ENCODE data around the gene TNPO2.
"Not testable (repeated sequence)": the region's sequence is repeated elsewhere in the genome, so short reads cannot be mapped to it uniquely, and the experiment has no call there.

TNPO2 gene

DNA sequence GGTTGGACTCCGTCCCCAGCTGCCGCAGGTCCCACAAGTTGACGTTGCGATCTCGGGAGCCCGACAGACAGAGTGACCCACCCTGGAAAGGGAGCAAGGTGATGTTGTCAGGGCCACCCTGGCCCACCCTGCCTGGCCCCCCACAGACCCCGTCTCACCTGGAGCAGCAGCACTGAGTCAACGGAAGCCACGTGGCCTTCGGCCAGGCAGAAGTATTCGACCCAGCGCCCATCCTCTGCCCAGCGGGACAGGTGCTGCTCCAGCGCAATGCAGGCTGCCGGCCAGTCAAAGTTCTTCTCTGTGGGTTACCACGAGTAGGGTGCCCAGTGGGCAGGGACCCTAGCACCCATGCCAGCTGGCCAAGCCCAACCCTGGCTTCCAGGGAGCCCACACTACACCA, 29.1 kb downstream of the TNPO2 start:
- in situ Hi-C loops (cut with HindIII; ENCODE audit: low pct_unique_long_range_greater_than_20kb, low sequenced_read_pairs): no loop called here
- no peak for DNase-seq (ENCODE audit: low read depth in 1 of 2, low spot score in 1 of 2)
- no peak for TF ChIP-seq JUND (IDR thresholded peaks at IDR 0.05; ENCODE audit: low read depth)

DNA sequence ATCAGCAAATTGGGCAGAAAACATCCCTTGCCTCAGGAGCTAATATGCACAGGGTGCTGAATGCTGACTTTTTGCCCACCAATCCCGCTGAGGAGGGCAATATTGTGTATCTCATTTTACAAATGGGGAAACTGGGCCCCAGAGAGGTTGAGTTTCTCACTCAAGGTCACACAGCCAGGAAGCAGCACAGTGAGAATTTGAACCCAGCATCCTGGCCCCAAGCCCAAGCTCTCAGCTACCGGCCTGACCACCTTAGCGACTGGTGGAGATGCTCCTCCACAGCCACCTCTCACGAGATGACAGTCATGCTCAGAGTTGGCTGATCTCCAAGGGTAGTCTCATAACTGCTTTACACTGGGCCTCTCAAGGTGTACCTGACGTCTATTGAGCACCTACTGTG, 30.8 kb downstream of the TNPO2 start:
- in situ Hi-C loops (cut with HindIII; ENCODE audit: low pct_unique_long_range_greater_than_20kb, low sequenced_read_pairs): no loop called here
- TF ChIP-seq JUND (IDR thresholded peaks at IDR 0.05; ENCODE audit: low read depth): no peak
- no peak for DNase-seq (ENCODE audit: low read depth in 1 of 2, low spot score in 1 of 2)

DNA sequence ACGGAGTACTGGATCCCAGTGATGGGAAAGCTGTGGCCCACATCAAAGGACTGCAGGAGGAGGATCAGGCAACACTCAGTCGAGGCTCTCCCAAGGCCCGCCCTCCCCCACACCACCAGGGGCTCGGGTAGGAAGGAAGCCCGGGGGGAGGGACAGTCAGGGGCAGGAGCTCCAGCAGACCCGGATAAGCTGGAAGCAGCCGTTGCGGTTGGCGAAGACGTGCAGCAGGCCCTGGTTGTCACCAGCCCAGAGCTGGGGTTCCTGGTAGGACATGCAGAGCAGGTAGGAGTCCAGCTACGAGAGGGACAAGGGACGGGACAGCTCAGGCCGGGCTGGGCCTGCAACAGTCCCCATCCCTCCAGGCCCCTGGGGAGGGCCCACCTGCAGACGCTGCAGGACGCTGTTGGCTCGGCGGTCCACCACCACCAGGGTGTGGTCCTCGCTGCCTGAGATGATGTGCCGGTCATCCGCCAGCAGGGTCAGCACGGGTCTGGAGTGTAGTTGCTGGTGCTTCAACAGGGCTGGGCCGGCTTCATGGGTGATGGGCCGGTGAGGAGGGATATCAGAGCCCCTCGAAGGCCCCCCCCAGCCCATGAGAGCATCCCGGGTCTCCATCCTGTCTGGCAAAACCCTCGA, 34.0 kb downstream of the TNPO2 start:
- DNase-seq (ENCODE audit: low read depth in 1 of 2, low spot score in 1 of 2): no peak
- in situ Hi-C loops (cut with HindIII; ENCODE audit: low pct_unique_long_range_greater_than_20kb, low sequenced_read_pairs): no loop called here
- no peak for TF ChIP-seq JUND (IDR thresholded peaks at IDR 0.05; ENCODE audit: low read depth)

DNA sequence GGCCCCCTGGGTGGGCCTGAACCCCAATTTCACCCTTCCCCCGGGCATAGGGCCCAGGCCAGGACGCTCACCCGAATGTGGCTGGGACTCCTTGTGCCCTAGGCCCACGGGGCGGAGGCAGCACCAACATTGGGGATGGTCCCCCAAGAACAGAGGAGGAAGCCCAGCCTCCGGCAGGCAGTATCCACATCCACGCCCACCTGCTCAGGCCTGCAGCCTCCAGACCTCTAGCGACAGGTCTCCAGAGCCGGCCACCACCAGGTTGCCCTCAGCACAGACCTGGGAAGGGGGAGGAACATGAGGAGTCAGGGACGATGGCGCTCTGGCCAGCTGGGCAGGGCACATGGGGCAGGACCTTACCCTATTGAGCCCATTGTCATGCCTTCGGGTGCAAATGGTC, 34.7 kb downstream of the TNPO2 start:
- no peak for DNase-seq (ENCODE audit: low read depth in 1 of 2, low spot score in 1 of 2)
- in situ Hi-C loops (cut with HindIII; ENCODE audit: low pct_unique_long_range_greater_than_20kb, low sequenced_read_pairs): no loop called here
- no peak for TF ChIP-seq JUND (IDR thresholded peaks at IDR 0.05; ENCODE audit: low read depth)

DNA sequence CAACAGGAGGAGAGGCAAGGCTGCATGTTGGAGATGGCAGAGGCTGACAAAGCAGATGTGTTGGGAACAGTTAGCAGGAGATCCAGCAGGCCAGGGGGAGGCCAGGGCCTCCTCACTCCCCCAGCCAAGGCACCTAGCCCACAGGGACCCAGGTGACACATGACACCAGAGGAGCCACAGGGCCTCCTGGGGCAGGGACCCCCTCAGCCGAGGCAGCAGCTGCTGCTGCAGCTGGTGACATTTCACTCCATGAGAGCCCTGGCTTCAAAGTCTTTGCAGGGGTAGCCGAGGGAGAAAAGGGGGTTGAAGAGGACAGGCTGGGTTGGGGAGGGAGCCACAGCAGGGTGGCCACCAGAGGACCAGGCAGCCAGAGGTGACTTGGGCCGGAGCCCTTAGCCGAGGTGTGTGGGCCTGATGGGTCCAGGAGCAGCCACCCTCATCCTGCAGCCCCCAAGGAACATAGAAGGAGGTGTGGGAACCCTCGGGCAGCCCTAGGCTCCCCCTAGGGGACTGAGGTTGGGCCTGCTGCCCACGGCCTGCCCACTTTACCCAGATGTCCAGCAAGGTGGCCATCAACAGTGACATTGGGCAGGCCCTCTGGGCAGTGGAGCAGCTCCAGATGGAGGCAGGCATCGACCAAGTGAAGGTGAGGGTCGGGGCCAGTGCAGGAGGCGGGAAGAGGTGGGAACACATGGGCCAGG, 36.1 kb downstream of the TNPO2 start, which contains the start of gene GNG14:
TSS of gene GNG14 (plus strand) at position 503 of the 701 bp plus-strand sequence. CDS start at position 554, 51 bp downstream.
- no peak for TF ChIP-seq JUND (IDR thresholded peaks at IDR 0.05; ENCODE audit: low read depth)
- in situ Hi-C loops (cut with HindIII; ENCODE audit: low pct_unique_long_range_greater_than_20kb, low sequenced_read_pairs): no loop called here
- DNase-seq (ENCODE audit: low read depth in 1 of 2, low spot score in 1 of 2): no peak

DNA sequence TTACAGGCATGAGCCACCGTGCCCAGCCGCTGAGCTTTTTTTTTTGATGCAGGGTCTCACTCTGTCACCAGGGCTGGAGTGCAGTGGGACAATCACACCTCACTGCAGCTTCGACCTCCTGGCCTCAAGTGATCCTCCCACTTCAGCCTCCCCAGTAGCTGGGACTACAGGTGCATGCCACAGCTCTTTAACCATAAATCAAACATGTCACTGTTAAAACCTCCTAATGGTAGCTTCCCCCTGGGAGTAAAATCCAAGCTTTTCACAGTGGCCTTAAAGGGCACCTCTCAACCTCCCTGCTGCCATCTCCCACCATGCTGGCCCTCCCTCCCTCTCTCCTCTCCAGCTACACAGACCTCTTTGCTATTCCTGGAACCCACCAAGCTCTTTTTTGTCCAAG, 37.9 kb downstream of the TNPO2 start:
- TF ChIP-seq JUND (IDR thresholded peaks at IDR 0.05; ENCODE audit: low read depth): no peak
- in situ Hi-C loops (cut with HindIII; ENCODE audit: low pct_unique_long_range_greater_than_20kb, low sequenced_read_pairs): no loop called here
- no peak for DNase-seq (ENCODE audit: low read depth in 1 of 2, low spot score in 1 of 2)

DNA sequence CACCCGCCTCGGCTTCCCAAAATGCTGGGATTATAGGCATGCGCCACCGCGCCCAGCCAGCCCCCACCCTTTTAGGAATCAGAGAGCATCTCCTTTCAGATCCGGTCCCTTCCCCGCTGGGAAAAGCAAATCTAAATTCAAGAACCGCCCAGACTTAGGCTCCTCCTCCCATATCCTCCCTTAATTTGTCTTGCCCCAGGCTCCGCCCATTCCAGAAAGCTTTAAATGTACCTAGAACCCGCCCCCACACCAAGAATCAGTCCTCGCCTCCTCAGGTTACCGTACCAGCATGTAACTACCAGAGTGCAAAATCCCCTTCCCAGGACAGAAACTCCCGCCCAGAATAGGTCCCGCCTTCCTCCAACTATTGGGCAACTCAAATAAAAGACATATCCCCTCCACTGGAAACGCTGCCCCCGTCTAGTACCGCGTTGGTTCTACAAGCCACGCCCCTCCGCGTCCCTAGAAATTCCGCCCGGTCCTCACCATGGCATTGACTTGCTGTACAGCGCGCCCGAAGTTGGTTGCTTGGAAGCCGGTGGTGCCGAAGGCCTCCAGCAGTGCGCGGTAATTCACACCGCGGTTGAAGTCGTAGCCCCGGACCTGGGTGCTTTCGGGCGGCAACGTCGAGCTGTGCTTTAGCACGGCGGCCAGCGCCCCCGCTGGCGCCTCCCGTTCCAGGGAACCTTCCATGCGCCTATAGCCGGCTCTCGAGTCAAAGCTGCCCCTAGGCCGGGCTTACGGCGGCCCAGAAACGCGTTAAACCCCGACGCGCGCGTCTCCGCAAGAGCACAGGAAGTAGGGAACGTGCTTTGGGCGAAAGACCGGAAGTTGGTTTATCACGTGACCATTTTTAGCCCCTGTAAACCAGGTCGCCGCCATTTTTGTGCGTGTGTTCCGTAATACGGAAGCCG, 42.4 kb downstream of the TNPO2 start, which contains the start of gene DHPS:
TSS of gene DHPS (minus strand) at position 807 of the 914 bp plus-strand sequence. CDS start at position 693, 114 bp downstream.
- DNase-seq (ENCODE audit: low read depth in 1 of 2, low spot score in 1 of 2): peak; percentile 84 to 99
- no peak for TF ChIP-seq JUND (IDR thresholded peaks at IDR 0.05; ENCODE audit: low read depth)
- in situ Hi-C loops (cut with HindIII; ENCODE audit: low pct_unique_long_range_greater_than_20kb, low sequenced_read_pairs): no loop called here

DNA sequence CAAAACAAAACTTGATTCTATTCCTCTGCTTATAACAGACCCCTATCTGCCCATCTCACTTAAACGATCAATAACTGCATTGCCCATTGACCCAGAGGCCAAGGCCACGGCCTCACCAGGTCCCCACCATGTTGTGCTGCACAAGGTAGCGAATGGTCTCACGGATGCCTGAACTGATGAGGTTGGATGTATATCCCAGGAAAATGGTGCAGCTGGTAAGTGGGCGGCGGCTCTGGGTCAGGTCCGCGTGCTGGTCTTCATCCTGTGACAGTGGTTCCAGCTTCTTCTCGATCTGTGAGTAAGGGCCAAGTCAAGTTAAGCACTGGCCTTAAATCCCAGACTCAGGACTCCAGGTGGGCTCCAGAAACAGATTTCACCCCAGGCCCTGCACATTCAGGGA, 43.7 kb downstream of the TNPO2 start:
- DNase-seq (ENCODE audit: low read depth in 1 of 2, low spot score in 1 of 2): no peak
- no peak for TF ChIP-seq JUND (IDR thresholded peaks at IDR 0.05; ENCODE audit: low read depth)
- in situ Hi-C loops (cut with HindIII; ENCODE audit: low pct_unique_long_range_greater_than_20kb, low sequenced_read_pairs): no loop called here

DNA sequence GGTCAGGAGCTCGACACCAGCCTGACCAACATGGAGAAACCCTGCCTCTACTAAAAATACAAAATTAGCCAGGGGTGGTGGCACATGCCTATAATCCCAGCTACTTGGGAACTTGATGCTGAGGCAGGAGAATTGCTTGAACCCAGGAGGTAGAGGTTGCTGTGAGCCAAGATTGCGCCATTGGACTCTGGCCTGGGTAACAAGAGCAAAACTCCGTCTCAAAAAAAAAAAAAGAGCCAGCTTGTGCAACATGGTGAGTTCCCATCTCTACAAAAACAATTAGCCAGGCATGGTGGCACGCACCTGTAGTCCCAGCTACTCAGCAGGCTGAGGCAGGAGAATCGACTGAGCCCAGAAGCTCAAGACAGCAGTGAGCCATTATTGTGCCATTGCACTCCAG, 45.7 kb downstream of the TNPO2 start:
- DNase-seq (ENCODE audit: low read depth in 1 of 2, low spot score in 1 of 2); in situ Hi-C loops (cut with HindIII; ENCODE audit: low pct_unique_long_range_greater_than_20kb, low sequenced_read_pairs): not testable (repeated sequence)

DNA sequence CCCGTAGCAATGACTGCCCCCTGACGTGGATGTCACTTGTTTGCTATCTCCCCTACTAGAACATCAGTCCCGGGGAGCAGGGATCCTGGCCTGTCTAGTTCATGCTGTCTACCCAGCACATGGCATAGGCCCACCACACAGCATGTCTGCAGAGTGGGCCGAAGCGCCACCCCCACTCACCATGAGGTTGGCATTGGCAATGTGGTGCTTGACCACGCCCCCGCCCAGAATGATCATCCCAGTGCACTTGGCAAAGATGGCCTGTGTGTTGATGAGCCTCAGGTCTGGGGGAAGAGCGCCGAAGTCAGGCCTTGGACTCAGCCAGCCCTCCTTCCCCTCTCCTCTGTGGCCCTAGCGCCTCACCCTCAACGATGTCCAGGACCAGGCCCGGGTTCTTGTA, 46.8 kb downstream of the TNPO2 start:
- in situ Hi-C loops (cut with HindIII; ENCODE audit: low pct_unique_long_range_greater_than_20kb, low sequenced_read_pairs): no loop called here
- no peak for TF ChIP-seq JUND (IDR thresholded peaks at IDR 0.05; ENCODE audit: low read depth)
- no peak for DNase-seq (ENCODE audit: low read depth in 1 of 2, low spot score in 1 of 2)

DNA sequence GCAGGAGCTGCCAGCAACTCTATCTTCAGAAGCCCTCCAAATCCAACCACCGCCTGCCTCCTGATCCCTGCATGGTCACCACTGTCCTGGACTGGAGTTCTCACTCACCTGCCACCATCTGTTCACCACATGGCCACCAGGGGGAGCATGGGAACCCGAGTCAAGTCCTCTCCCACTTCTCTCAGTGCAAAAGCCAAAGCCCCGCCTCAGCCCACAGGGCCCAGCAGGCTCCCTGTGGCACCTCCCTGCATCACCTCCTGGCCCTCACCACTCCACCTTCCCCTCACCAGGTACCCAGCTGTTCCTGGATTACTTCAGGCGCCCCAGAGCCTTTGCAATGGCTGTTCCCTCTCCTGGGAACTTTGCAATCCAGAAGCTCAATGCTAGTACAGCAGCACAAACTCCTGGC, 47.3 kb downstream of the TNPO2 start:
- in situ Hi-C loops (cut with HindIII; ENCODE audit: low pct_unique_long_range_greater_than_20kb, low sequenced_read_pairs): no loop called here
- DNase-seq (ENCODE audit: low read depth in 1 of 2, low spot score in 1 of 2): peak; percentile 76 to 86
- TF ChIP-seq JUND (IDR thresholded peaks at IDR 0.05; ENCODE audit: low read depth): no peak

DNA sequence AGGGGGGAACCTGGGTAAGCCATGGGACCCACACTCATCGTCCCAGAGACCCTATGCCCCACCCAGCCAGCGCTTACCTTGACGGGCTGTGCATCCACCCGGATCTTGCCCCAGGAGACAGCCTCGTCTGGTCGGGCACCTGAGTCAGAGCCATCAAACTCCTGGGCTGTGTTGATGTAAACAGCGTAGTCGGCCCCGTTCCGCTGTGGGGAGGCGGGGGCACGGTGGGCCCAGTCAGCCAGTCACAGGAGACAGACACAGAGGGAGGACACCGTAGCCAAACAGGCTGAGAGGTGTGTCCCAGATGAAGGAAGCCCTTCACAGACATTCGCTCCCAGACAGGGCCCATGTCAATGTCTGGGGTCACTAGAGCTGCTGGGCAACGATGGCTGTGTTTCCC, 47.8 kb downstream of the TNPO2 start:
- DNase-seq (ENCODE audit: low read depth in 1 of 2, low spot score in 1 of 2): no peak
- TF ChIP-seq JUND (IDR thresholded peaks at IDR 0.05; ENCODE audit: low read depth): no peak
- in situ Hi-C loops (cut with HindIII; ENCODE audit: low pct_unique_long_range_greater_than_20kb, low sequenced_read_pairs): no loop called here

DNA sequence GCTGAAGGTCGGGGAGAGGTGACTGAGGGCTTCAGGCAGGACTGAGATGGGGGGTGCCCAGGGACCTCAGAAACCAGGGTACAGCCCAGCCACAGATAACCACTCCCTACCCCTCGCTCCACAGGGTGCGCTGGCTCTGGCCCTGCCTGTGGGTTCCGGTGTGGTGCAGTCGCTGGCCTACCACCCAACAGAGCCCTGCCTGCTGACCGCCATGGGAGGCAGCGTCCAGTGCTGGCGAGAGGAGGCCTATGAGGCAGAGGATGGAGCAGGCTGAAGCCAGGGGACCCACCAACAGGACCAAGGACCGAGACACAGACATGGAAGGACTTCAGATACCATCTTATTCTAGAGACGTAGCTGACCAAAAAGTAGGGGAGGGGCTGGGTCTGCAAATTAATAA, 48.3 kb downstream of the TNPO2 start:
- DNase-seq (ENCODE audit: low read depth in 1 of 2, low spot score in 1 of 2): no peak
- TF ChIP-seq JUND (IDR thresholded peaks at IDR 0.05; ENCODE audit: low read depth): no peak
- in situ Hi-C loops (cut with HindIII; ENCODE audit: low pct_unique_long_range_greater_than_20kb, low sequenced_read_pairs): no loop called here
